ENCODE measurements around the gene PHYKPL.
"Not testable (repeated sequence)": the region's sequence is repeated elsewhere in the genome, so short reads cannot be mapped to it uniquely, and the experiment has no call there.

The PHYKPL gene

DNA sequence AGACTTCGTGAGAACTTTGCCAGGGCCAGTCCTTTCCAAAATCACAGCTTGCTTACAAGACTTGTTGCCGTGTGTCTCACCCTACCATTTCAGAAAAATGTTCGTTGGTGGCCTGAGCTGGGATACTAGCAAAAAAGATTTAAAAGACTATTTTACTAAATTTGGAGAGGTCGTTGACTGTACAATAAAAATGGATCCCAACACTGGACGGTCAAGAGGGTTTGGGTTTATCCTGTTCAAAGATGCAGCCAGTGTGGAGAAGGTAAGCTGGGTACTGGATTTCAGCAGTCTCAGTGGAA, 26.9 kb downstream of the PHYKPL start:
- no peak for DNase-seq

DNA sequence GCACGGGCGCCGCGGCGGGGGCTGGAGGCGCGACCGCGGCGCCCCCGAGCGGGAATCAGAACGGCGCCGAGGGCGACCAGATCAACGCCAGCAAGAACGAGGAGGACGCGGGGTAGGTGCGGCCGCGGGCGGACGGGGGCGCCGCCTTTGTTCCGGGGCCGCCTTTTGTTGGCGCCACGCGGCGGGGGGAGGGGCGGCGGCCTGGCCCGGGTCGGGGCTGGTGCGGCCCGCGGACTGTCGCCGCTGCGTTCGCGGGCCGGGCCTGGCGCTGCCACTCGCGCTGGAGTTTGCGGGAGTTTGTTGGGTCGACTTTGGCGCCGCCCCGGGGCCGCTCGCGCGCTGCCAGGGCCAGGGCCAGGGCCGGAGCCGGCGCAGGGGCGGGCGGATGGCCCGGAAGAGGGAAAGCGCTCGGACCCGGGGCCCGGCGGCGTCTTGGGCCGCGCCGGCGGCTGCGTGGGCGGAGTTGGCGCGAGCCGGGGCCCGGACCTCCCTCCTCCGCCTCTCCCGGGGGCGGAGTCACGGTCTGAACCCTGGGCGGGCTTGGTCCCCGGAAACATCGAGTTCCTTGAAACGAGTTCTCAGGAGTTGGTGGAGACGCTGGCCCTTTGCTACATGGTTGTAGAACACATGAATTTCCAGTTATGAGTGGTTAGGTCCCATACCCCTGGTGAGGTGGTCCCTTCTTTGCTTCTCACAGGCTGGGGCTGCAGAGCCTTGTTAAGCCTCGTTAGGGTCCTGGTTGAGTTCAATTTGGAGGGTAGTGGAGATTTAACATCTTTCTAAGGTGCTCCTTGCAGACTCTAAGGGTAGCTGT, 27.5 kb downstream of the PHYKPL start:
- DNase-seq: peak; percentile 81 to 84

DNA sequence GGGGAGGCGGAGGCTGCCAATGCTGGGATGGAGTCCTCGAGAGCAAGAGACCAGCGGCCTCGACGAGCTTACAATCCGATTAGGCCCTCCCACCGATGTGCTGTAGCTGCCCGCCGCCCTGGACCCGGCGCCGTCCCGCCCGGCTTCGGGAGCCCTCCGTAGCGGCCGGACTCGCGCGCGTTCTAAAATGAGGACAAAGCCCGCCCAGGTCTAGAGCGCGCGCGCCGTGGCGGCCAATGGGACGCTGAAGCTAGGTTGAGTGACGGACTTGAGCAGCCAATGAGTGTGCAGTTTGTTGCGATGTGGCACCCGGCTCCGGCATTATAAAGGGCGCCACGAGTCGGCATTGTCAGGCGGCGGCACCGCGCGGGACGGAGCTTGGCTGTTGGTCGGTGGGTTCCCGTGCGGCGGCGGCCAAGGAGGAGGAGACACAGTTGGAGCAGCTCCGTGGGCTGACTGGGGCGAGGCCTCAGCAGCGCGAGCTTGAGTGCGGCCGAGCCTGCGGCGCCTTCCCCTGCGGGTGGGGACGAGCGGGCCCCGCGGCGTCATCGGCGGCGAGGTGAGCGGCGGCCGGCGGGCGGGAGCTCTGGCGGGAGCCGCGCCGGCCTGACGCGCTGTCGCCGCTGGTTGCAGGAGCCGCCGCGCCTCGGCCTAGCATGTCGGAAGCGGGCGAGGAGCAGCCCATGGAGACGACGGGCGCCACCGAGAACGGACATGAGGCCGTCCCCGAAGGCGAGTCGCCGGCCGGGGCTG, 28.2 kb downstream of the PHYKPL start, which contains the start of gene HNRNPAB:
Gene HNRNPAB (plus strand): TSS at position 352 of the 753 bp plus-strand sequence. CDS start 305 bp downstream, at position 657.
- DNase-seq: peak; percentile 97

- DNase-seq: no peak
These were observed 28.9 kb downstream of the PHYKPL start for GRCh38 chr5:178203670-178204181.

- no peak for DNase-seq
These were observed 30.1 kb downstream of the PHYKPL start for GRCh38 chr5:178202541-178202940.

DNA sequence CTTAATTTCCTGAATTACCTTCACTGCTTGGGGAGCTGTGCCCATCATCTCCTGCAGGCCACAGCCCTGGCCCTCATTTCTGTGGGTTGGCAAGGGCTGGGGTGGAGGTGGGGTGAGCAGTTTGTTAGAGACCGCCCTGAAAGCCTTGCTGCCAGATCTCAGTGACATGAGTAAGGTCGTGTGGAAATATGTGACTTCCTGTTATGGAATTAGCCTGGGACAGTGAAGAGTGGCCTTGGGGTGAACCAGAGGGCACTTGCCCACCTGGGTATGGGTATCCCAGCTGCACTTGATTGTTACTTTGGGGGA, 30.7 kb downstream of the PHYKPL start:
- DNase-seq: no peak

- DNase-seq: no peak
These were observed 31.2 kb downstream of the PHYKPL start for GRCh38 chr5:178201221-178201926.

DNA sequence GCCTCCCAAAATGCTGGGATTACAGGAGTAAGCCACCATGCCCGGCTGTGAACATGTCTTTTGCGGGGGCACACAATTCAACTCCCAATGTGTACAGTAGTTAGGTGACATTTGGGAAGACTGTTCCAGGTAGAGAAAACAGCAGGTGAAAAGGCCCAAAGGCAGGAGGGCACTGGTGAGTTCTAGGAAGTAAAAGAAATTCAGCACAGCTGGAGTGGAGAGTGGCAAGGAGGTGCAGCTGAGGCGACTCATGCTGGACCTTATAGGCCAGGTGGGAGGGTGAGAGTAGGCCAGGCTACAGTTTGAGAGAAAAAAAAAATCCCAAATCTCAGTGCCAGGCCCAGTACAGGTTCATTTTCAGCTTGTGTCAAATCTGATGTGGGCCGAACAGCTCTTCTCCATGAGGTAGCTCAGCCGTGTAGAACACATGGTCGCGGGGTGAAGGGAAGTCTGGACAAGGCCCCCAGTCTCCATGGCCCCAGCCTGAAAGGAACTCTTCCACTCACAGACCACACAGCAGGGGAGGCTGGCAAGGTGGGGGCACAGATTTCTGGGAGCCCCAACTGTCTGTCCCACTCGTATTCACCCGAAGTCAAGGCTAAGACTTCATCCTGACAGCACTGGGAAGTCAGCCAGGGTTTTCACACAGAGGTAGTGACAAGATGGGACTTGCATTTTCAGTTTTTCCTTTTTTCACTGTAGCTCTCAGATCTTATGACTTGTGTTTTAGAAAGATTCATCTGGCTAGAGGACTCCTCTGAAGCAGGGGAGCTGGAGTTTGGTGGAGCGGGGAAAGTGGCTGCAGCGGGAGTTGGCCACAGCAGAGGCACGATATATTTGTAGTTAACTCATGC, 32.8 kb downstream of the PHYKPL start:
- DNase-seq: no peak

DNA sequence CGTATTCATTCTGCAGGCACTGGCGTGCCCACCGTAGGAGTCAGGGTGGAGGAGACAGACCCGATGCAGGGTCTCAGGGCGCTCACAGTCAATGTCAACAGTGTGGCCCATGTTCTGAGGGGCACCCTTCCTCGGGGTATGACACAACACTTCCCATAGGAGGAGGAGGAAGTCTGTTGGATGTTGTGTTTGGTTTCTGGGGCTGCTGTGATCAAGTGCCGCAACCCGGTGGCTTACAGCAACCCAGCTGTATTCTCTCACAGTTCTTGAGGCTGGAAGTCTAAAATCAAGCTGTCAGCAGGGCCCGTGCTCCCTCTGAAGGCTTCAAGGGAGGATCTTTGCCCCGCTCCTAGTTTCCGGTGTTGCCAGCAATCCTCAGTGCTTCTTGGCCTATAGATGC, 33.9 kb downstream of the PHYKPL start:
- DNase-seq: no peak

- not testable (repeated sequence) for DNase-seq
These were observed 34.5 kb downstream of the PHYKPL start for GRCh38 chr5:178198151-178198550.

DNA sequence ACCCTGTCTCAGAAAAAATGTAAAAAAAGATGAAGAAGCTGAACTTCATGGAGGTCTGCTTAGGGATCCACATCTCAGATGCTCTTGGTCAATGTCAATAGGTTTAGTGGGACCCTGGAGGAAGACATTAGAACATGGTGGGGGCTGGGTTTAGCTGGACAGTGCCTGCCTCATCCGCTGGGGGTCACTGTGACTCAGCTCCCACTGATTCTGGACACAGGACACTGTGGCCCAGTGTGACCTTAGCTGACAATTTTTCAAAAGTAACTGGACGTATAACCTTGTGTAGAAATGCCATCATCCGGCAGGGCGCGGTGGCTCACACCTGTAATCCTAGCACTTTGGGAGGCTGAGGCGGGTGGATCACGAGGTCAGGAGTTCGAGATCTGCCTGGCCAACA, 35.6 kb downstream of the PHYKPL start:
- DNase-seq: no peak

- DNase-seq: no peak
These were observed 36.3 kb downstream of the PHYKPL start for GRCh38 chr5:178196281-178196812.

DNA sequence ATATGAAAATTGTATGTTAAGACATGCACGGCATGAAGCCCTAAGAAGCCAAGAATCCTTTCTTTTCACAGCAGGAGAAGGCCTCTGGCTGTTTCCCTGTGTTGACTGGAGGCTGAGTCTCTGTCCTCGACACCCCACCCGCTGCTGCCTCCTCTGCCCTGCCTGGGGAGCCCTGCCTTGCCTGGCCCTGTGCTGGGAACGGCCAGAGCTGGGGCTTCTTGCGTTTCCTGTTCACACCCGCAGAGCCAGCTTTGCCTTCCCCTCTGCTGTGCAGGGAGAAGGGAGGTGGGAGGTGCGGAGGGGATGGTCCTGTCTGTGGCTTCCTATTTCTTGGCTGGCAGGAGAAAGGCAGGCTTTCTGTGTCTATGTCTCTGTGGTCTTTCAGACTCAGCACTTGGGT, 38.6 kb downstream of the PHYKPL start:
- DNase-seq: no peak

GRCh38 chr5:178193251-178193809, 39.3 kb downstream of the PHYKPL start:
- no peak for DNase-seq

GRCh38 chr5:178192787-178193186, 39.8 kb downstream of the PHYKPL start:
- DNase-seq: no peak

GRCh38 chr5:178192244-178192643, 40.4 kb downstream of the PHYKPL start:
- no peak for DNase-seq

DNA sequence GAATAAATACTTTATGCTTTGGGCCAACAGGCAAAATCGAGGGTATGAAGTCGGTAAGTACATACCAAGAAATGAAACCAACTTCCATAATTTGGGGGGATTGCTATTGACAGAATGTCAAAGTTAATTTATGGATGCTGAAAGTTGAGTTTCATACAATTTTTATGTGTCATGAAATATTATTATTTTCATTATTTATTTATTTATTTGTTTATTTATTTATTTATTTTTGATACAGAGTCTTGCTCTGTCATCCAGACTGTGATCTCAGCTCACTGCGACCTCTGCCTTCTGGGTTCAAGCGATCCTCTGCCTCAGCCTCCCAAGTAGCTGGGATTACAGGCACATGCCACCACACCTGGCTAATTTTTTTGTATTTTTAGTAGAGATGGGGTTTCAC, 40.9 kb downstream of the PHYKPL start:
- no peak for DNase-seq

GRCh38 chr5:178189433-178189832, 43.2 kb downstream of the PHYKPL start:
- no peak for DNase-seq

DNA sequence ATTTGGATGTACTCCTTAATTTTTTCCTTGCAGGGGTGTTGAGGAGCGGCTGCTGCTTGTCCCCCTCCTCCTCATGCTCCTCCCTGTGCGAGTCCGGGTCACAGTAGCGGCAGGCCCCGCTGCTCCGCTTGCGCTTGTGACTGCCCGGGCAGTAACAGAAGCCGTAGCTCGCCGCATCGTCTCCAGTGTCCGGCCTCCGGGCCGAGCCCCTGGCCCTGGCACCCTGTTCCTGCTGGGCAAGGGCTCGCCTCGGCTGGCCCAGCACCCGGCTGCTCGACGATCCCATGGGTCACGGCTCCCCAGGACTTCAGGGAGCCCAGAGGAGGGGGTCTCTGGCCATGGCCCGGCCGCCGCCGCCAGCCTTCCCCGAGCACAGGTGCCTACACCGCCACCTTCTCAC, 45.6 kb downstream of the PHYKPL start, which contains the start of gene GMCL2:
Gene GMCL2 (minus strand): TSS at position 358 of the 400 bp plus-strand sequence. CDS start 72 bp downstream, at position 286.
- no peak for DNase-seq

GRCh38 chr5:178186427-178186826, 46.2 kb downstream of the PHYKPL start:
- no peak for DNase-seq

DNA sequence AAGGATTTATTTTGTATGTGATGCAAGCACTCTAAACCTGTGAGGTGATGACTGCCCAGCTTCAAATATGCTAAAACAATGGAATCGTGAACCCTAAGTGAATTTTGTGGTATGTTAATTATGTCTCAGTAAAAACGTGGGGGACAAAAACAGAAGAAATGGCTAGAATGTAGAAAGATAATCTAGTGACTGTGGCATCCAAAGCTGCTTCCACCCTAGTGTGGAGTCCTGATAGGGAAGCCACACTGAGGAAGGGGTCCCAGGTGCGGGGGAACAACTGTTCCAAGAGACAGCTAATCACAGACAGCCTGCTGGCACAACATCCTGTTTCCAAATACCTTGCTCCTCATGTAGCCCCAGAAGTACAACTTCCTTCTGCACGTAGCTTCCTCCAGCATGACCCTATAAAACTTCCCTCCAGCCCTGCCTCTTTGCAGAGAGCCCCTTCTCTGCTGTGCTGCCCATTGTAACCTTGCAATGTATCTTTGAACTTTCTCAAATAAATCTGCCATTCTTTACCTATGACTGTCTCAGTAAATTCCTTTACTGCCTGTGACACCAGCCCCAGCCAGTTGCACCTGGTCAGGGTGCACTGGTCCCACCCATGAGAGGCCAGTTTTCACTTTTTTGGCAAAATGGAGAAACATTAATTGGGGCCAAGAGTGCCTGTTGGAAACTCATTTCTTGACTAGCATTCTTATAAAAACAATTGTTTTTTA, 50.3 kb downstream of the PHYKPL start:
- no peak for DNase-seq
